ENCODE measurements around the gene ZNF22. TPM values are rescaled to one million over a fixed set of nuclear protein-coding genes. Genes with fewer than 3 reads are reported as not detected.

Gene ZNF22
- total and polyA plus RNA-seq, 2 of the 8 experiments (the other 6 are each of a cell fraction or from before 2014, with no cell fraction given), result 18.2 to 45.2 TPM

DNA sequence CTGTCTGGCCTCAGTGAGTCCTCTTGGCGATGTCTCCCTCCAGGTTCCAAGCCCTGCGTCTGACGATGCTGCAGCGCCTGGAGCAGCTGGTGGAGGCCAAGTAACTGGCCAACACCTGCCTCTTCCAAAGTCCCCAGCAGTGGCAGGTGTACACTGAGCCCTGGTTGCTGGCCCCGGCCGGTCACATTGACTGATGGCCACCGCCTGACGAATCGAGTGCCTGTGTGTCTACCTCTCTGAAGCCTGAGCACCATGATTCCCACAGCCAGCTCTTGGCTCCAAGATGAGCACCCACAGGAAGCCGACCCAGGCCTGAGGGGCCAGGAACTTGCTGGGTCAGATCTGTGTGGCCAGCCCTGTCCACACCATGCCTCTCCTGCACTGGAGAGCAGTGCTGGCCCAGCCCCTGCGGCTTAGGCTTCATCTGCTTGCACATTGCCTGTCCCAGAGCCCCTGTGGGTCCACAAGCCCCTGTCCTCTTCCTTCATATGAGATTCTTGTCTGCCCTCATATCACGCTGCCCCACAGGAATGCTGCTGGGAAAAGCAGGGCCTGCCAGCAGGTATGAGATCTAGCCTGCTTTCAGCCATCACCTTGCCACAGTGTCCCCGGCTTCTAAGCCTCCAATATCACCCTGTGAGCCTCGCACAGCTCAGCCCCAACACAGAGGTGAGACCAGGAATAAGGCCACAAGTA lies 7.3 kb upstream of the ZNF22 start (continued):
- TF ChIP-seq CHD7 (IDR thresholded peaks at IDR 0.05; ENCODE audit: insufficient replicate concordance, low read length), result no peak
- no peak for TF ChIP-seq TAF7 (optimal IDR thresholded peaks at IDR 0.05; ENCODE audit: borderline replicate concordance, low read depth, low read length)
- TF ChIP-seq CHD1 (IDR thresholded peaks at IDR 0.05; ENCODE audit: low read depth, low read length), result no peak
- no peak for TF ChIP-seq TEAD4 (IDR thresholded peaks at IDR 0.05; ENCODE audit: low read depth, low read length)
- TF ChIP-seq RBBP5 (IDR thresholded peaks at IDR 0.05; ENCODE audit: borderline replicate concordance, low read depth, low read length), result no peak
- no peak for TF ChIP-seq SIX5 (IDR thresholded peaks at IDR 0.05; ENCODE audit: low read depth, low read length)
- no peak for TF ChIP-seq FOSL1 (IDR thresholded peaks at IDR 0.05; ENCODE audit: insufficient read depth, low read depth, low read length)
- no peak for TF ChIP-seq JUND (IDR thresholded peaks at IDR 0.05; ENCODE audit: low read length)
